ENCODE measurements around the gene POMZP3.
"Not testable (repeated sequence)": the region's sequence is repeated elsewhere in the genome, so short reads cannot be mapped to it uniquely, and the experiment has no call there.

POMZP3 gene

GRCh38 chr7:76626989-76627642 lies at the start of gene POMZP3:
Gene POMZP3, minus strand, starts transcription at chr7:76627279. Its CDS starts 1,215 bp downstream, at chr7:76626064.
- DNase-seq (ENCODE audit: low spot score): not testable (repeated sequence)

- DNase-seq (ENCODE audit: low spot score): not testable (repeated sequence)
These were observed 48.7 kb upstream of the POMZP3 start for GRCh38 chr7:76675783-76676182.

- DNase-seq (ENCODE audit: low spot score): not testable (repeated sequence)
These were observed 46.3 kb upstream of the POMZP3 start for GRCh38 chr7:76673346-76673745.

- not testable (repeated sequence) for DNase-seq (ENCODE audit: low spot score)
These were observed 32.1 kb upstream of the POMZP3 start for GRCh38 chr7:76659212-76659611.

GRCh38 chr7:76656425-76656824 lies 29.3 kb upstream of the POMZP3 start:
- not testable (repeated sequence) for DNase-seq (ENCODE audit: low spot score)

GRCh38 chr7:76642620-76643019 lies 15.5 kb upstream of the POMZP3 start:
- not testable (repeated sequence) for DNase-seq (ENCODE audit: low spot score)

- DNase-seq (ENCODE audit: low spot score): not testable (repeated sequence)
These were observed 10.1 kb upstream of the POMZP3 start for GRCh38 chr7:76637061-76637691.

GRCh38 chr7:76626581-76626980 lies 498 bp downstream of the POMZP3 start:
- not testable (repeated sequence) for DNase-seq (ENCODE audit: low spot score)

- DNase-seq (ENCODE audit: low spot score): not testable (repeated sequence)
These were observed 7.5 kb downstream of the POMZP3 start for GRCh38 chr7:76619439-76620190.

GRCh38 chr7:76613783-76614182 lies 13.3 kb downstream of the POMZP3 start:
- DNase-seq (ENCODE audit: low spot score): not testable (repeated sequence)

- not testable (repeated sequence) for DNase-seq (ENCODE audit: low spot score)
These were observed 14.8 kb downstream of the POMZP3 start for GRCh38 chr7:76612232-76612631.

GRCh38 chr7:76609864-76610263 lies 17.2 kb downstream of the POMZP3 start:
- not testable (repeated sequence) for DNase-seq (ENCODE audit: low spot score)

- not testable (repeated sequence) for DNase-seq (ENCODE audit: low spot score)
These were observed 18.6 kb downstream of the POMZP3 start for GRCh38 chr7:76608469-76608868.

GRCh38 chr7:76606027-76606426 lies 21.1 kb downstream of the POMZP3 start:
- peak; percentile 2 for DNase-seq (ENCODE audit: low spot score)

- DNase-seq (ENCODE audit: low spot score): not testable (repeated sequence)
These were observed 26.4 kb downstream of the POMZP3 start for GRCh38 chr7:76600650-76601049.

- not testable (repeated sequence) for DNase-seq (ENCODE audit: low spot score)
These were observed 27.0 kb downstream of the POMZP3 start for GRCh38 chr7:76600116-76600482.

GRCh38 chr7:76598590-76599264 lies 28.4 kb downstream of the POMZP3 start:
- not testable (repeated sequence) for DNase-seq (ENCODE audit: low spot score)

GRCh38 chr7:76597288-76597687 lies 29.8 kb downstream of the POMZP3 start:
- DNase-seq (ENCODE audit: low spot score): not testable (repeated sequence)

GRCh38 chr7:76592694-76593093 lies 34.4 kb downstream of the POMZP3 start:
- DNase-seq (ENCODE audit: low spot score): not testable (repeated sequence)

GRCh38 chr7:76591602-76592304 lies 35.3 kb downstream of the POMZP3 start:
- DNase-seq (ENCODE audit: low spot score): not testable (repeated sequence)

- peak; percentile 3 for DNase-seq (ENCODE audit: low spot score)
These were observed 36.0 kb downstream of the POMZP3 start for GRCh38 chr7:76591033-76591432.

- not testable (repeated sequence) for DNase-seq (ENCODE audit: low spot score)
These were observed 38.5 kb downstream of the POMZP3 start for GRCh38 chr7:76588586-76588985.
